NCI-H2029 treated with DMSO at 0.1 percent for 48 hours (cell line): ENCODE data around the gene HTT.

Source experiments
- DNase-seq: peaks from one replicate; lab custom pipeline; 2025; lab: John Stamatoyannopoulos, UW

The HTT gene

GRCh38 chr4:3218824-3219760 is 144.6 kb downstream of the HTT start:
- DNase-seq = no peak

- no peak for DNase-seq
These were observed 145.4 kb downstream of the HTT start for GRCh38 chr4:3219761-3220475.

- DNase-seq = no peak
These were observed 146.1 kb downstream of the HTT start for GRCh38 chr4:3220476-3221183.

GRCh38 chr4:3221184-3221494 is 146.7 kb downstream of the HTT start:
- DNase-seq = no peak

- DNase-seq = no peak
These were observed 147.5 kb downstream of the HTT start for GRCh38 chr4:3221996-3222395.

- DNase-seq = no peak
These were observed 148.9 kb downstream of the HTT start for GRCh38 chr4:3223346-3223745.

GRCh38 chr4:3223956-3224748 is 149.7 kb downstream of the HTT start:
- DNase-seq = no peak

DNA sequence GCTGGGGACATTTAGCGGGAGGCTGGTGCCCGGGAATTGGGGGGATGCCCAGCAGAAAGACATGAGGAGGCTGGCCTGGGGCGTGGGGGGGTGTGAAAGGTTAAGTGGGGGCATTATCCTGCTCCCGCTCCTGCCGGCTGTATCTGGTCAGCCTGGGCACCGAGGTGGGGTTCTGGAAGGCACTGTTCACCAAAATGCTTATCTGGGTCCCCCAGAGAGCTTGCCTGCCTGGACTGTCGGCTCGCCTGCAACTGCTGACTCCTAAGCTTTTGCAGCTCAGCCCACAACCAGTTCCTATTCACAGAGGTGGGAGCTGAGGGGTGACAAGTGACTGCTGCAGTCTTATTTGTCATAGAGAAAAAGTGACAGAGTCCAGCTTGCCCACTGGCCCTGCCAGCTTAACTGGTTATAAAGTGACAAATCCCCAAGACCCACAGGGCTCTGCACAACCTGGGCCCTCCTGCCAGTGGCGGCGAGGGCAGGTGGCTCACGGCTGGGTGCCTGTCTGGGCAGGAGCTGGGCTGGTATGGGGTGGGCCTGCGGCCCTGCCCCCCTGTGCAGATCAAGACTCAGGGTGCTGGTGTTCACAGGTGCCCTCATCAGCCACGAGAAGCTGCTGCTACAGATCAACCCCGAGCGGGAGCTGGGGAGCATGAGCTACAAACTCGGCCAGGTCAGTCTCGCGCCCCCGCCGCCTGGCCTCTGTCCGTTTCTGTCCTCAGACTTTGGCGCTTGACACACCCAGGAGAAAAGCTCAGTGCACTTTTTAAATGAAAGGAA is 150.8 kb downstream of the HTT start:
- no peak for DNase-seq

- DNase-seq = no peak
These were observed 151.5 kb downstream of the HTT start for GRCh38 chr4:3225936-3226335.

- peak; percentile 11 for DNase-seq
These were observed 152.0 kb downstream of the HTT start for GRCh38 chr4:3226467-3226866.

GRCh38 chr4:3226944-3227343 is 152.5 kb downstream of the HTT start:
- DNase-seq = no peak

GRCh38 chr4:3227878-3228675 is 153.6 kb downstream of the HTT start:
- DNase-seq = no peak

GRCh38 chr4:3228881-3229280 is 154.4 kb downstream of the HTT start:
- DNase-seq = no peak

GRCh38 chr4:3229328-3229727 is 154.8 kb downstream of the HTT start:
- DNase-seq = no peak

GRCh38 chr4:3229964-3230363 is 155.5 kb downstream of the HTT start:
- DNase-seq = no peak

- DNase-seq = no peak
These were observed 157.0 kb downstream of the HTT start for GRCh38 chr4:3231471-3231870.

DNA sequence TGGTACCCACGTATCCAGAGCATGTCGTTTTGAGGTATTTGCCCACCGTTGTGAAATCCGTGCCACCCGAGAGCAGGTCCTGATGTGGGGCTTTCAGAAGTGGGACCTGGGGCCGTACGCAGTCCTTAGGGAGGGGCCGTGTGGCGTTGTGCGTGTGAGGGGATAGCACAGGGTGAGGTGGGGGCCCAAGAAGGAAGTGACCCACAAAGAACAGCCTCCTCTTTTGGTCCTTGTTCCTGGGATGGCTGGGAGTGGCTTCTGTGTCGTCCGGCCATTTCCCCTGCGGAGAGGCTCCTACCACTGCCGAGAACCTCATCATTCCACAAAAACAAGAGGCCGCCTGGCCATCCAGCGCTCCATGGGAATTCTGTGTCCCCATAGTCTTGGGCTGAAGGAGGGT is 157.5 kb downstream of the HTT start:
- no peak for DNase-seq

GRCh38 chr4:3232871-3233271 is 158.4 kb downstream of the HTT start:
- DNase-seq = no peak

DNA sequence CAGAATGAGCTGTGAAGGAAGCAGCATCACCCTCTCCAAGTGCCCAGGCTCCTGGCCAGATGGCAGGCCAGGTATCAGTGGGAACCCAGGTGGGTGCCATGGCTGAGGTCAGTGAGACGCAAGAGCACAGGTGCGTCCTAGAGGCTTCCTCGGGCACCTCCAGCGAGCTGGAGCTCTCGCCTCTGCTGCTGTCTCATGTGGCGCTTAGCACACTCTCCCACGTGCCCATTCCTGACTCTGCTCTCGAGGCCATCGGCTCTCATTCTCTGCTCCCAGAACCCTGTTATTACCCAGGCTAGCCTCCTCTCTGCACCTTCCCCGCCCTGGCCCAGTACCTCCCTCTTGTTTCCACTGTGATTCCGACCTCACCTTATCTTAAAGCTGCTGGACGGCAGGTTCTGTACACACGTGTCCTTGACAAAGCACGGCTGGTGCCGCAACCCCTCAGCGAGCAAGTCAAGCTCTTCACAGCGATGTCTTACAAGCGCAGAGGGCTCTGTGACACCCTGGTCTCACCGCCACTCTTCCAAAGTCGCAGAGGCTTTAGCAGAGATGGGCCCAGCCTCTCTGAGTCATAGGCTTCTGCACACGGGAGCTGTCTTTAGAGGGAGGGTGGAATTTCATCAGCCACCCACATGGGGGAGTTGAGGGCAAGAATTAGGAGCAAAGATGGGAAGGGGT is 159.1 kb downstream of the HTT start:
- DNase-seq = no peak
